GM23338 (cell line): Measurements from ENCODE around the gene ATG9A. TPM values are rescaled to one million over a fixed set of nuclear protein-coding genes. Genes with fewer than 3 reads are reported as not detected.

ENCODE experiments used
- ATAC-seq: fragments of 200-7000 bp; cut with Tn5 transposase; 3 replicates; pipeline ENCODE4 v1.9.1; 2020
- DNase-seq: peaks from one replicate; pipeline ENCODE4 v3.0.0-alpha.2; 2015; ENCODE audit warnings: low spot score
- H2AFZ ChIP-seq: fragments of 200-600 bp; sonication (generic); 2 replicates; pipeline ENCODE4 v1.8.0; 2016; ENCODE audit warnings: antibody characterized with exemption, mild to moderate bottlenecking, moderate library complexity
- H3F3A ChIP-seq: fragments of 200-600 bp; sonication (generic); replicated peaks from 2 replicates; pipeline ENCODE4 v1.8.0; 2017; ENCODE audit warnings: antibody characterized with exemption, mixed run types, low read depth
- H3K27ac ChIP-seq: fragments of 200-600 bp; sonication (generic); 2 replicates; pipeline ENCODE4 v1.6.1; 2016; ENCODE audit warnings: low read depth
- H3K27me3 ChIP-seq: fragments of 200-600 bp; sonication (generic); 2 replicates; pipeline ENCODE4 v1.8.0; 2016; ENCODE audit warnings: mild to moderate bottlenecking, mixed run types, moderate library complexity; ENCODE audit not compliant: insufficient read depth
- H3K36me3 ChIP-seq: fragments of 200-600 bp; sonication (generic); 2 replicates; pipeline ENCODE4 v1.8.0; 2016; ENCODE audit warnings: mild to moderate bottlenecking; ENCODE audit not compliant: insufficient read depth
- H3K4me1 ChIP-seq: fragments of 200-600 bp; sonication (generic); 2 replicates; pipeline ENCODE4 v1.8.0; 2016; ENCODE audit warnings: mild to moderate bottlenecking, moderate library complexity; ENCODE audit not compliant: insufficient read depth
- H3K4me2 ChIP-seq: fragments of 200-600 bp; sonication (generic); 2 replicates; pipeline ENCODE4 v1.7.1; 2017; ENCODE audit warnings: mixed run types
- H3K4me3 ChIP-seq: fragments of 200-600 bp; sonication (generic); 2 replicates; pipeline ENCODE4 v1.6.1; 2016; ENCODE audit warnings: mixed run types
- H3K79me2 ChIP-seq: fragments of 200-600 bp; sonication (generic); replicated peaks from 2 replicates; pipeline ENCODE4 v1.8.0; 2017; ENCODE audit warnings: mild to moderate bottlenecking; ENCODE audit not compliant: insufficient read depth
- H3K9me2 ChIP-seq: fragments of 200-600 bp; sonication (generic); 2 replicates; pipeline ENCODE4 v1.8.0; 2017; ENCODE audit not compliant: insufficient read depth
- H4K20me1 ChIP-seq: fragments of 200-600 bp; sonication (generic); replicated peaks from 2 replicates; pipeline ENCODE4 v1.8.0; 2017; ENCODE audit warnings: mild to moderate bottlenecking; ENCODE audit not compliant: insufficient read depth
- H3K27ac Mint-ChIP-seq: 2 replicates; pipeline ENCODE4 v1.8.0; 2020; ENCODE audit warnings: inconsistent platforms, mild to moderate bottlenecking, moderate library complexity, mixed read lengths
- H3K27me3 Mint-ChIP-seq: 3 replicates; pipeline ENCODE4 v1.8.0; 2022; ENCODE audit warnings: low read depth, mild to moderate bottlenecking, moderate library complexity, mixed read lengths, inconsistent platforms; ENCODE audit not compliant: insufficient read depth, poor library complexity
- H3K36me3 Mint-ChIP-seq: 3 replicates; pipeline ENCODE4 v1.8.0; 2021; ENCODE audit warnings: low read depth, mild to moderate bottlenecking, inconsistent platforms, moderate library complexity, mixed read lengths
- H3K4me1 Mint-ChIP-seq: 3 replicates; pipeline ENCODE4 v1.8.0; 2020; ENCODE audit warnings: mild to moderate bottlenecking, inconsistent platforms, mixed read lengths
- H3K4me3 Mint-ChIP-seq: 3 replicates; pipeline ENCODE4 v1.8.0; 2021; ENCODE audit warnings: moderate library complexity, mild to moderate bottlenecking, inconsistent platforms, mixed read lengths
- H3K9me3 Mint-ChIP-seq: 3 replicates; pipeline ENCODE4 v1.8.0; 2020; ENCODE audit warnings: moderate library complexity, mild to moderate bottlenecking, inconsistent platforms, mixed read lengths
- CTCF ChIP-seq, 2 experiments: fragments of 200-600 bp in 1 of 2; sonication (generic) in 1 of 2; conservative IDR thresholded peaks; 2 replicates each; pipeline versions ENCODE4 v1.5.1 to v1.6.1; 2016 to 2017; ENCODE audit warnings: antibody characterized with exemption in 2 of 2, low read depth in 2 of 2, mild to moderate bottlenecking in 2 of 2, moderate library complexity in 1 of 2
- EZH2 ChIP-seq: fragments of 200-600 bp; sonication (generic); IDR thresholded peaks from one replicate; pipeline ENCODE4 v1.8.0; 2017; ENCODE audit warnings: antibody characterized with exemption, mild to moderate bottlenecking, low read depth; ENCODE audit not compliant: unreplicated experiment
- EZH2phosphoT487 ChIP-seq: fragments of 200-600 bp; sonication (generic); IDR thresholded peaks from one replicate; pipeline ENCODE4 v1.8.1; 2018; ENCODE audit warnings: antibody characterized with exemption; ENCODE audit not compliant: unreplicated experiment
- JUNB ChIP-seq: IDR thresholded peaks from one replicate; pipeline ENCODE4 v1.6.1; 2016; ENCODE audit warnings: antibody characterized with exemption; ENCODE audit not compliant: unreplicated experiment
- NANOG ChIP-seq: IDR thresholded peaks from 2 replicates; pipeline ENCODE4 v1.6.1; 2016; ENCODE audit warnings: antibody characterized with exemption, borderline replicate concordance
- POLR2AphosphoS5 ChIP-seq: IDR thresholded peaks from 2 replicates; pipeline ENCODE4 v1.6.1; 2016; ENCODE audit warnings: antibody characterized with exemption, low read depth
- STAT1 ChIP-seq: IDR thresholded peaks from one replicate; pipeline ENCODE4 v1.6.1; 2016; ENCODE audit warnings: antibody characterized with exemption; ENCODE audit not compliant: unreplicated experiment
- ZNF114 ChIP-seq: fragments of 250-450 bp; sonication (Bioruptor Pico); IDR thresholded peaks from 2 replicates; pipeline ENCODE4 v1.5.0; 2020; ENCODE audit warnings: mild to moderate bottlenecking, moderate library complexity
- ZNF331 ChIP-seq: fragments of 250-450 bp; sonication (Bioruptor Pico); IDR thresholded peaks from 2 replicates; pipeline ENCODE4 v1.5.0; 2020; ENCODE audit warnings: low read depth, mild to moderate bottlenecking, moderate library complexity
- ZNF462 ChIP-seq: fragments of 250-450 bp; sonication (Bioruptor Pico); IDR thresholded peaks from 2 replicates; pipeline ENCODE4 v1.5.0; 2020; ENCODE audit warnings: mild to moderate bottlenecking, moderate library complexity
- polyA plus RNA-seq: library from polyadenylated mRNA; unstranded; fragments of >200 nt; fragmentation: Nextera tagmentation; extraction: Ambion mirVana; gene quantifications from 2 replicates; pipeline ENCODE4 v1.2.1, GENCODE V29; 2016
- total RNA-seq: library from RNA; depleted of rRNA; stranded (reverse); fragments of >200 nt; shearing (Covaris generic); gene quantifications from 2 replicates; pipeline ENCODE4 v1.2.3, GENCODE V29; 2014

The ATG9A gene
- total and polyA plus RNA-seq, 2 experiments from 2014 or later = 20.7 to 54.2 TPM

GRCh38 chr2:219221957-219222518 is 7.4 kb downstream of the ATG9A start:
- no peak for ATAC-seq
- no peak overlapping the region for H3K4me3 ChIP-seq
- H3K4me2 ChIP-seq = no peak overlapping the region
- peaks cover 5% of the 10 kb centered on the region; the same call in 1 of the 2 replicates for H3K36me3 ChIP-seq
- no peaks in the 10 kb centered on the region for H3K27me3 ChIP-seq
- H3K79me2 ChIP-seq = no peaks in the 10 kb centered on the region
- Mint-ChIP-seq H3K4me1 (peaks cover 12% of the 10 kb centered on the region), H3K9me3 (no peaks in the 10 kb centered on the region), H3K27me3 (peaks cover 15% of the 10 kb centered on the region), H3K4me3 (no peak overlapping the region), H3K27ac (no peak overlapping the region), H3K36me3 (peaks cover 44% of the 10 kb centered on the region)
- TF ChIP-seq EZH2phosphoT487 = no peak
- no peak overlapping the region for H3K27ac ChIP-seq
- H3K9me2 ChIP-seq = no peaks in the 10 kb centered on the region
- no peak for DNase-seq
- H2AFZ ChIP-seq = no peak overlapping the region
- peaks cover 9% of the 10 kb centered on the region; the same call in 1 of the 2 replicates for H3F3A ChIP-seq
- H3K4me1 ChIP-seq = peaks cover 14% of the 10 kb centered on the region
- no peaks in the 10 kb centered on the region; the same call in 1 of the 2 replicates for H4K20me1 ChIP-seq

- ATAC-seq = no peak
- no peak overlapping the region for H3K4me3 ChIP-seq
- no peak overlapping the region for H3K27ac ChIP-seq
- TF ChIP-seq STAT1 (no peak), ZNF331 (CRISPR knock-in tag) (no peak), NANOG (no peak), EZH2 (no peak), CTCF (conservative IDR thresholded peaks at IDR 0.05; ENCODE audit: low read depth in 2 of 2) (no peak), ZNF462 (no peak), ZNF114 (CRISPR knock-in tag) (no peak), JUNB (no peak), POLR2AphosphoS5 (no peak)
These were observed 8.6 kb downstream of the ATG9A start for GRCh38 chr2:219220652-219221402.

More at GRCh38 chr2:219220652-219221402, 8.6 kb downstream of the ATG9A start:
- H3K27ac Mint-ChIP-seq = no peak overlapping the region
- H3F3A ChIP-seq = peaks cover 9% of the 10 kb centered on the region; the same call in 1 of the 2 replicates
- peaks cover 15% of the 10 kb centered on the region for H3K27me3 Mint-ChIP-seq
- H3K4me3 Mint-ChIP-seq = no peak overlapping the region
- peaks cover 5% of the 10 kb centered on the region; the same call in 1 of the 2 replicates for H3K36me3 ChIP-seq
- peaks cover 21% of the 10 kb centered on the region for H3K4me1 Mint-ChIP-seq
- no peak overlapping the region for H2AFZ ChIP-seq
- no peaks in the 10 kb centered on the region for H3K79me2 ChIP-seq
- peaks cover 17% of the 10 kb centered on the region for H3K4me1 ChIP-seq
- H3K9me3 Mint-ChIP-seq = no peaks in the 10 kb centered on the region
- DNase-seq = no peak
- peaks cover 50% of the 10 kb centered on the region for H3K36me3 Mint-ChIP-seq
- no peaks in the 10 kb centered on the region; the same call in 1 of the 2 replicates for H4K20me1 ChIP-seq
- H3K9me2 ChIP-seq = no peaks in the 10 kb centered on the region
- H3K4me2 ChIP-seq = no peak overlapping the region
- H3K27me3 ChIP-seq = no peaks in the 10 kb centered on the region
